Mucosa of descending colon (tissue), 3 donors: ENCODE results near the gene IGLL5. TPM values are rescaled to one million over a fixed set of nuclear protein-coding genes. Genes with fewer than 3 reads are reported as not detected.
"Not testable (repeated sequence)": the region's sequence is repeated elsewhere in the genome, so short reads cannot be mapped to it uniquely, and the experiment has no call there.

Source experiments
- ATAC-seq: fragments of 200-7000 bp; cut with Tn5 transposase; one replicate; pipeline ENCODE4 v1.9.1; 2020; ENCODE audit warnings: mild to moderate bottlenecking, moderate library complexity
- DNase-seq, 3 donors: peaks; one replicate each; pipeline ENCODE4 v3.0.0-alpha.2; 2020
- H3K36me3 ChIP-seq: fragments of 200-600 bp; one replicate; pipeline ENCODE4 v1.8.0; 2021; ENCODE audit warnings: low read depth, mild to moderate bottlenecking
- H3K4me1 ChIP-seq: fragments of 200-600 bp; one replicate; pipeline ENCODE4 v1.8.0; 2021; ENCODE audit warnings: low read depth, mild to moderate bottlenecking
- H3K4me3 ChIP-seq: fragments of 200-600 bp; one replicate; pipeline ENCODE4 v1.8.0; 2021; ENCODE audit warnings: mild to moderate bottlenecking
- H3K9me3 ChIP-seq: fragments of 200-600 bp; one replicate; pipeline ENCODE4 v1.8.0; 2021; ENCODE audit warnings: mild to moderate bottlenecking
- intact Hi-C, 2 donors: fragments of 100-400 bp; cut with DNase I in 1 of 2; cut with micrococcal nuclease in 1 of 2; formaldehyde crosslinking; loops; one replicate each; pipeline versions ENCODE4 v1.11.0 to v1.11.1; 2022; cut with DNase I, micrococcal nuclease
- total RNA-seq, 3 donors: library from RNA; stranded (reverse); fragmentation: NEBNext Ultra II Directional in 2 of 3; extraction: Animal tissue kit (Norgen Biotek cat#: 25700) in 2 of 3; gene quantifications; one replicate each; pipeline versions ENCODE4 v1.2.1 to v1.2.4, GENCODE V29; 2021 to 2023
- TF ChIP-seq, protein P1 (sequence below): fragments of 200-600 bp; IDR thresholded peaks from one replicate; pipeline ENCODE4 v1.8.0; 2022; ENCODE audit warnings: antibody characterized with exemption, mild to moderate bottlenecking
- donor health status: DM: no; HTN: no; CAD: no; lungs with moderate emphysema.
- donor health status: DM: no; HTN: no; CAD: no.
- donor health status: DM: no; HTN: yes; CAD: no.

IGLL5 gene
- total RNA-seq, 3 donors from 2014 or later, result 14.1 to 32.8 (median 16.1) TPM

DNA sequence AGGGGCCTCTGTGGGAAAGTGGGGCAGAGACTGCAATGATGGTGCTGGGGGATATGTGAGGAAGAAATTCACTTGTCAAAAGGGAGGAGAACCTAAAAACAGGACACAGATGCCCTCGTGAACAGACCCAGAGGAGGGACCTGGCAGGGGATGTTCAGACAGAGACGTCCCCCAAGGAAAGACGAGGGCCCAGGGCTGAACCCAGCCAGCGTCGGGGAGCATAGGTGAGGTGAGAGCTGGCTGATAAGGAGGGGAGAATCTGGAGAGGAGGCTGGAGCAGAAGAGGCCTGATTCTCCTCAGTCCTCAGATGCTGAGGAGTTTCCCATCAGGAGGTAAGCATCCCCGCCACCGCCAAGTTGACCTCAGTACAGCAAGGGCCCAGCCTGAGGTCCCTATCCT lies 31.4 kb downstream of the IGLL5 start:
- Histone ChIP-seq H3K9me3 (no peaks in the 10 kb centered on the region), H3K4me3 (no peak overlapping the region), H3K4me1 (peaks cover 2% of the 10 kb centered on the region), H3K36me3 (no peaks in the 10 kb centered on the region)
- TF ChIP-seq, protein P1, sequence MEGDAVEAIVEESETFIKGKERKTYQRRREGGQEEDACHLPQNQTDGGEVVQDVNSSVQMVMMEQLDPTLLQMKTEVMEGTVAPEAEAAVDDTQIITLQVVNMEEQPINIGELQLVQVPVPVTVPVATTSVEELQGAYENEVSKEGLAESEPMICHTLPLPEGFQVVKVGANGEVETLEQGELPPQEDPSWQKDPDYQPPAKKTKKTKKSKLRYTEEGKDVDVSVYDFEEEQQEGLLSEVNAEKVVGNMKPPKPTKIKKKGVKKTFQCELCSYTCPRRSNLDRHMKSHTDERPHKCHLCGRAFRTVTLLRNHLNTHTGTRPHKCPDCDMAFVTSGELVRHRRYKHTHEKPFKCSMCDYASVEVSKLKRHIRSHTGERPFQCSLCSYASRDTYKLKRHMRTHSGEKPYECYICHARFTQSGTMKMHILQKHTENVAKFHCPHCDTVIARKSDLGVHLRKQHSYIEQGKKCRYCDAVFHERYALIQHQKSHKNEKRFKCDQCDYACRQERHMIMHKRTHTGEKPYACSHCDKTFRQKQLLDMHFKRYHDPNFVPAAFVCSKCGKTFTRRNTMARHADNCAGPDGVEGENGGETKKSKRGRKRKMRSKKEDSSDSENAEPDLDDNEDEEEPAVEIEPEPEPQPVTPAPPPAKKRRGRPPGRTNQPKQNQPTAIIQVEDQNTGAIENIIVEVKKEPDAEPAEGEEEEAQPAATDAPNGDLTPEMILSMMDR, result no peak
- DNase-seq, result no peak
- intact Hi-C loops, result no loop called here
- ATAC-seq, result no peak

DNA sequence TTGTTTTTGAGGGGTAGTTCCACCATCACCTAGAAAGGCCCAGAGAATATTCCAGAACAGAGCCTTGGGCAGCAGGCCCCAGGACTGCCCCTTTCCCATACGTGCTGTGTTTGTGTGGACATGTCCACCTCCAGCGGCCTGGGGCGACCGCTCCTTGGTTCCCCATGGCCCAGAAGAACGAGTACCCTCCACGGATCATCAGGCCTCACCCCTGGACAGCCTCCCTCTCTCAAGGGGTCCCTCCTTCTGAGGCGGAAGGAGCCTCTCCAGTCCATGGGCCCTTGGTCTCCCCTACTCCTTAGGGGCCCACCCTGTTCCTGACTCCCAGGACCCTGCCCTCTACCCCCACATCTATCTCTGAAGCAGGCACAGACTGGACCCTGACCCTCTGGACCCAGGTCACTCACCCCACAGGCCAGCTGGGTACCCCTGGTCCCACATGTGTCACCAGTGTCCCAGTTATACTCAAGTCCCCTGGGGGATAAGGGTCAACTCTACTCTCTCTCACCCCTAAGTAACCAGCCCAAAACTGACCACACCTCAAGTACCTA lies 32.6 kb downstream of the IGLL5 start:
- Histone ChIP-seq H3K36me3 (no peaks in the 10 kb centered on the region), H3K9me3 (no peaks in the 10 kb centered on the region), H3K4me1 (peaks cover 3% of the 10 kb centered on the region), H3K4me3 (no peak overlapping the region)
- TF ChIP-seq, protein P1, result no peak
- intact Hi-C loops, result no loop called here
- ATAC-seq, result no peak
- peak in 1 of 3 donors; percentile 4 for DNase-seq

DNA sequence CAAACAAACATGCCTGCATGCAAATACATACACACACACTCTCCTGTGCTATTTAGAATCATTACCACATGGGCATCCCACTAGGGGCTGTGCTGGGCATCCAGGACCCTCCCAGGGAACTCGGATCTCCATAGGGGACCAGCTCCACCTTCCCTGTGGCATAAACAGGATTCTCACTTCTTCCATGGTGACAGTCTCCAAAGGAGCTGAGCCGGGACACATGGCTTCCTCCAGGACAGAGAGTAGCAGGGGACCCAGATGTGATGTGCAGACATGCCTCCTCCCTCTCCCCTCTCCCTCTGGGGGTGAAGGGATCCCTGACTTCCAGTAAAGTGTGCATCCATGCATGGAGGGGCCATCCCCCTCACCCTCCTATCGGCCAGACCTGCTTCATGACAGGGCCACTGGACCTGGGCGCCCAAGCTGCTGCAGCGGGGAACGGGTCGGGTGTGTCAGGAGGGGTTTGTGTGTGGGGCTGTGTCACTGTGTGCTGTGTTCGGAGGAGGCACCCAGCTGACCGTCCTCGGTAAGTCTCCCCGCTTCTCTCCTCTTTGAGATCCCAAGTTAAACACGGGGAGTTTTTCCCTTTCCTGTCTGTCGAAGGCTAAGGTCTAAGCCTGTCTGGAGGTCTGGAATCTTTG lies 33.4 kb downstream of the IGLL5 start:
- intact Hi-C loops, result no loop called here
- H3K9me3 ChIP-seq, result no peaks in the 10 kb centered on the region
- H3K36me3 ChIP-seq, result no peaks in the 10 kb centered on the region
- TF ChIP-seq, protein P1, result no peak
- peaks cover 3% of the 10 kb centered on the region for H3K4me1 ChIP-seq
- ATAC-seq, result no peak
- no peak overlapping the region for H3K4me3 ChIP-seq
- DNase-seq, result peak in 1 of 3 donors; percentile 4

DNA sequence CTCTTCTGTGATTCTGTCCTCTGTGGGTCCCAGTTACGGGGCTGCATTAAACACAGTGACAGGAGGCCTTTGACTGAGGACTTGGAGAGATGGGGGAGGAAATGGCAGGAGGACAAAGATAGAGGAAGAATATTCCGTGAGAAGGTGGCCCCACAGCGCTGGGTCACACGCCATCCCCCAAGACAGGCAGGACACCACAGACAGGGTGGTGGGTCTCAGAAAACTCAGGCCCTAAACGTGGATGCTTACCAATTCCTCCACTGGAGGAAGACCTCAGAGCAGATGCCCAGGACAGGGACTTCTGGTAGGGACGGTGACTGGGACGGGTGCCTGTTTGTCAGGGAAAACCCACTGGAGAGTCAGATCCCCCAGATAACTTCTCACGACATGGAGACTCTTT lies 34.0 kb downstream of the IGLL5 start:
- Histone ChIP-seq H3K4me1 (peaks cover 3% of the 10 kb centered on the region), H3K9me3 (no peaks in the 10 kb centered on the region), H3K4me3 (no peak overlapping the region), H3K36me3 (no peaks in the 10 kb centered on the region)
- DNase-seq, result no peak
- ATAC-seq, result no peak
- intact Hi-C loops, result no loop called here
- TF ChIP-seq, protein P1, result no peak

DNA sequence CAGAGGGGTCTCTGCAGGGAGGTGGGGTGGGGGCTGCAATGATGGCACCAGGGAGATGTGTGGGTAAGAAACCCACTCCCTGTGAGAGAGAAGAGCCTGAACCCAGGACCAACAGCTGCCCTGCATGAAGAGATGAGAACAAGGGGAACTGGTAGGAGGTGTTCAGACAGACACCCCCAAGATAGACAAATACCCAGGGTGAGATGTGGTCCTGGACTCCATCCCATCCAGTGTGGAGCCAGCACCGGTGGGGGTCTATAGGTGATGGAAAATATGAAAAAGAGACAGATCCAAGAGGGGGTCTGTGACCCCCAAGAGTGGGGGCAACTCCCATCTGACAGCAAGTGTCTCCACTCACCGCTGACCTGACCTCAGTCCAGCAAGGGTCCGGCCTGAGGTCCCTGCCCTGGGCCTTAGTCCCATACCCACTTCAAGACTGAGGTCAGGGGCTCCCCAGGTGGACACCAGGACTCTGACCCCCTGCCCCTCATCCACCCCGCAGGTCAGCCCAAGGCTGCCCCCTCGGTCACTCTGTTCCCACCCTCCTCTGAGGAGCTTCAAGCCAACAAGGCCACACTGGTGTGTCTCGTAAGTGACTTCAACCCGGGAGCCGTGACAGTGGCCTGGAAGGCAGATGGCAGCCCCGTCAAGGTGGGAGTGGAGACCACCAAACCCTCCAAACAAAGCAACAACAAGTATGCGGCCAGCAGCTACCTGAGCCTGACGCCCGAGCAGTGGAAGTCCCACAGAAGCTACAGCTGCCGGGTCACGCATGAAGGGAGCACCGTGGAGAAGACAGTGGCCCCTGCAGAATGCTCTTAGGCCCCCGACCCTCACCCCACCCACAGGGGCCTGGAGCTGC lies 34.7 kb downstream of the IGLL5 start:
- H3K9me3 ChIP-seq, H3K4me3 ChIP-seq, H3K36me3 ChIP-seq, intact Hi-C loops, ATAC-seq, H3K4me1 ChIP-seq, DNase-seq: not testable (repeated sequence)

DNA sequence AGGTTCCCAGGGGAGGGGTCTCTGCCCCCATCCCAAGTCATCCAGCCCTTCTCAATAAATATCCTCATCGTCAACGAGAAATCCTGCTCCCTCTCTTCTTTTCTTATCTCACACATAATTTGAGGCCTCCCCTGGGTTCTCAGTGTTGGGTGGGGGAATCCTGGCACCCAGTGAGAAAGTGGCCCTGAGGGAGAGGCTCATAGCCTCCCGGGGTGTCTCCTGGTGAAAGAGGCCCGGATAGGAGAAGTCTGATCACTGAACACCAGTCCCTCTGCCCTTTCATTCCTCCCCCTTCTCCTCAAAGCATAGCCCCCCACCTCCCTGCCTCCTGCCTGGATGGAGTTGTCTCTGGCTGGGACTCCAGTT lies 35.3 kb downstream of the IGLL5 start:
- TF ChIP-seq, protein P1, result no peak
- intact Hi-C loops, result no loop called here
- no peaks in the 10 kb centered on the region for H3K9me3 ChIP-seq
- H3K36me3 ChIP-seq, result no peaks in the 10 kb centered on the region
- DNase-seq (no peak), ATAC-seq (no peak)
- H3K4me3 ChIP-seq, result no peak overlapping the region
- H3K4me1 ChIP-seq, result peaks cover 3% of the 10 kb centered on the region
